Measurements from ENCODE around the gene GLIS1.

GRCh38 chr1:53575955-53576320 is 163.0 kb downstream of the GLIS1 start:
- TF ChIP-seq CTCF (IDR thresholded peaks at IDR 0.05; ENCODE audit: low read length) (no peak), EZH2 (optimal IDR thresholded peaks at IDR 0.05; ENCODE audit: low read depth, low read length) (no peak)
